PFSK-1 (cell line): ENCODE measurements around the gene RYR2.

Experiments
- FOXP2 ChIP-seq: optimal IDR thresholded peaks from 2 replicates; pipeline ENCODE3; 2011; ENCODE audit warnings: borderline replicate concordance, control low read depth, inconsistent platforms; ENCODE audit not compliant: insufficient read depth; ENCODE audit errors: extremely low read length, extremely low read depth
- POLR2AphosphoS5 ChIP-seq: IDR thresholded peaks from 2 replicates; pipeline ENCODE4 v1.6.1; 2012; ENCODE audit warnings: low read depth, mild to moderate bottlenecking, control low read depth, low read length, moderate library complexity
- REST ChIP-seq, 2 experiments: IDR thresholded peaks; 2 replicates each; pipeline versions ENCODE4 v1.6.1 to v1.8.0; 2011 to 2012; ENCODE audit warnings: low read depth in 2 of 2, low read length in 2 of 2, control low read depth in 1 of 2, inconsistent platforms in 1 of 2, mild to moderate bottlenecking in 1 of 2, moderate library complexity in 1 of 2; ENCODE audit not compliant: insufficient read depth in 1 of 2
- SIN3A ChIP-seq: IDR thresholded peaks from 2 replicates; pipeline ENCODE4 v1.6.1; 2012; ENCODE audit warnings: mild to moderate bottlenecking, low read length, moderate library complexity, borderline replicate concordance; ENCODE audit not compliant: insufficient read depth
- TAF1 ChIP-seq: IDR thresholded peaks from 2 replicates; pipeline ENCODE4 v1.6.1; 2012; ENCODE audit warnings: low read length, control low read depth, borderline replicate concordance; ENCODE audit not compliant: insufficient read depth

The RYR2 gene

DNA sequence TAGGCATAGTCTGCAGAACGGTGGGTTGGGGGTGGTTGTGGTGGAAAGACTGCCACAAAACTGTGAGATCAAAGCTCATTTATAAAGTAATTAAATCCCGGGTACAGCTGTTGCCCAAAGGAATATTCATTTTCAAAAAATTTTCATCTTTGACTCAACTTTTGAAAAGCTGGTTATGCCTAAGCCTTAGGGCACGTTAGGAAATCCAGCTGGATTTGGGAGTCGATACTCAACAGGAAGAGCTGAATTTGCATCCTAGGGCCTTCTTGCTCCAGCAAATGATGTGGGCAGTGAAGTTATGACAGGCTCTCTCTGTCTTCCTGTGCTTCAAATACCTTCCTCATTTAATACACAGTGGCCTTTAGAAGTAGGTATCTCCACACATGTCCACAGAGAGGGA is 817.0 kb downstream of the RYR2 start:
- TF ChIP-seq FOXP2 (no peak), POLR2AphosphoS5 (no peak), REST (IDR thresholded peaks at IDR 0.05; ENCODE audit: insufficient read depth in 1 of 2, low read depth in 2 of 2, low read length in 2 of 2) (no peak), TAF1 (no peak), SIN3A (no peak)

- TF ChIP-seq POLR2AphosphoS5 (no peak), REST (IDR thresholded peaks at IDR 0.05; ENCODE audit: insufficient read depth in 1 of 2, low read depth in 2 of 2, low read length in 2 of 2) (no peak)
Observed at GRCh38 chr1:237861944-237862343, 820.0 kb downstream of the RYR2 start.

GRCh38 chr1:237863234-237863633 is 821.2 kb downstream of the RYR2 start:
- TF ChIP-seq SIN3A: no peak
- TF ChIP-seq REST (IDR thresholded peaks at IDR 0.05; ENCODE audit: insufficient read depth in 1 of 2, low read depth in 2 of 2, low read length in 2 of 2): no peak
- TF ChIP-seq POLR2AphosphoS5: no peak
- no peak for TF ChIP-seq FOXP2
- TF ChIP-seq TAF1: no peak

DNA sequence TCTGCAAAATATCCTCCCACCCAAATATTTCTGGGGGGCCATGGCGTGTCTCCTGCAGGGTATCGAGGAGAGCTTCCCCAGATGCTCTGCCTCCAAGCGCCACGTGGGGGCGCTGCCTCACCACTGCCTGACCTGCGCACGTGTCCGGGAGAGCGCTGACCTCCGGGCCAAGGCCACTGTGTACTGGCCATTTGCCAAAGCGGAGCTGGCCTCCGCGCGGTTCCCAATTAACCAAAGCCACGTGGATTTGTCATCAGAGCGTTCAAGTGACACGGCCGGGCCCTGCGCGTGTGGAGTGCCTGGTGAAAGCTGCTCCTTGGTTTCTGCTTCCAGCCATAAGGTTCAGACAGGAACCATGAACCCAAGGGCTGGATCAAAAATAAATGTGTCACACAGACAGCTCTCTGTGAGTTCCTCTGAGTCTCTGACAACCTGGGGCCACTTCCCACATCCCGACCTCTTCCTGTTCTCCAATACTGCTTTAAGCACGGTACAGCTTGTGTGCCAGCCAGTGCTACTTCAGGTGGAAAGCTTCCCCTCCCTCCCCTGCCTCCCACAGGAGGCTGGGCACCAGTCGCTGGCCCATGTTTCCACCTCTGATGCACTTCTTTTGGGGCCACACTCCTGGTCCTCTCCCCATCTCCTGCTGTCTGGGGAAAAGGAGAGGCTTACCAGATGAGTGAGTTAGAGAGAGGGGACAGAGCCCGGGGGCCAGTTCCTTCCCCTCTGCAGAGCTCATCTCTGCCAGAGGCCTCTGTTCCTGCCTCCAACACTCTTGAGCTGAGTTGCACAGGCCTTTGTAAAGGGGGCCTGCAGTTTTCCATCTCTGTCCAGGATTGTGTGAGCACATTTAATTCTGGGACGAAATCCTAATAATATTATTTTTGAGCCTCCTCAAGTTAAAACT is 822.6 kb downstream of the RYR2 start:
- TF ChIP-seq TAF1: no peak
- TF ChIP-seq POLR2AphosphoS5: no peak
- TF ChIP-seq REST (IDR thresholded peaks at IDR 0.05; ENCODE audit: insufficient read depth in 1 of 2, low read depth in 2 of 2, low read length in 2 of 2): peak in 1 of 2 experiments; percentile 51; a peak in 1 of 4 replicates
- TF ChIP-seq SIN3A: peak; percentile 71; the same call in 1 of the 2 replicates
- TF ChIP-seq FOXP2: peak; percentile 90
